Psoas muscle (tissue), 8 donors: ENCODE results near the gene CD6. TPM values are rescaled to one million over a fixed set of nuclear protein-coding genes. Genes with fewer than 3 reads are reported as not detected.

ENCODE experiments used
- ATAC-seq, 4 donors: fragments of 200-7000 bp; cut with Tn5 transposase; one replicate each; pipeline ENCODE4 v1.9.1; 2020; ENCODE audit warnings: moderate library complexity in 3 of 4, mild to moderate bottlenecking in 2 of 4
- DNase-seq, 2 donors: peaks; one replicate each; pipeline ENCODE4 v3.0.0-alpha.2; 2020
- H3K27ac ChIP-seq: fragments of 200-600 bp; one replicate; pipeline ENCODE4 v1.8.0; 2022
- H3K27me3 ChIP-seq, 3 donors: fragments of 200-600 bp in 1 of 3; one replicate each; pipeline versions ENCODE4 v1.6.1 to v1.8.0; 2013 to 2022; ENCODE audit warnings: low read length in 2 of 3, mild to moderate bottlenecking in 2 of 3, moderate library complexity in 1 of 3; ENCODE audit not compliant: insufficient read depth in 3 of 3
- H3K36me3 ChIP-seq, 2 donors: fragments of 200-600 bp in 1 of 2; one replicate each; pipeline versions ENCODE4 v1.6.1 to v1.8.0; 2013 to 2022; ENCODE audit warnings: low read depth in 1 of 2, mild to moderate bottlenecking in 1 of 2, moderate library complexity in 1 of 2; ENCODE audit not compliant: insufficient read depth in 1 of 2
- H3K4me1 ChIP-seq: fragments of 200-600 bp; one replicate; pipeline ENCODE4 v1.8.0; 2022
- H3K4me3 ChIP-seq: fragments of 200-600 bp; one replicate; pipeline ENCODE4 v1.8.0; 2022; ENCODE audit warnings: mild to moderate bottlenecking
- H3K9me3 ChIP-seq: fragments of 200-600 bp; one replicate; pipeline ENCODE4 v1.8.0; 2022
- CTCF ChIP-seq: fragments of 200-600 bp; IDR thresholded peaks from one replicate; pipeline ENCODE4 v1.8.0; 2022; ENCODE audit warnings: antibody characterized with exemption
- WGBS, 3 donors: extraction: QIAGEN DNeasy Blood & Tissue Kit; methylation state at CpG; one replicate each; pipeline versions ENCODE4 v1.1.6 to v1.1.7; 2013; 5-methylcytosine and 5-hydroxymethylcytosine counted together
- intact Hi-C, 2 donors: fragments of 100-400 bp; cut with DNase I; formaldehyde crosslinking; loops; one replicate each; pipeline versions ENCODE4 v1.11.0 to v1.14.2; 2022
- polyA plus RNA-seq, 3 donors: library from polyadenylated mRNA; stranded (reverse); fragments of 200-250 nt; gene quantifications; one replicate each; pipeline ENCODE4 v1.2.3, GENCODE V29; 2013
- total RNA-seq, 4 donors: library from RNA; stranded (reverse); fragmentation: NEBNext Ultra II Directional in 2 of 4; extraction: Animal tissue kit (Norgen Biotek cat#: 25700) in 2 of 4; gene quantifications; one replicate each; pipeline versions ENCODE4 v1.2.1 to v1.2.4, GENCODE V29; 2021 to 2023
- donor health status: healthy with polysubstance abuse.
- donor health status: DM: no; HTN: no; CAD: no; lungs with moderate emphysema.
- donor health status: Bipolar disorder and iron deficiency.
- donor health status: healthy.
- donor health status: DM: yes; HTN: yes; CAD: no.
- donor health status: DM: no; HTN: no; CAD: no.
- donor health status: DM: no; HTN: no; CAD: no.
- donor health status: DM: yes; HTN: yes; CAD: no.

The CD6 gene
- total and polyA plus RNA-seq, 7 donors = 0.05 to 0.74 (median 0.43) TPM

- WGBS, 3 donors = 75 to 82% (median 76%) methylated on average over 17 of the region's 17 CpGs
- Histone ChIP-seq H3K27me3 (peaks cover 0 to 15% (median 1%) of the 10 kb centered on the region in 3 donors), H3K9me3 (no peaks in the 10 kb centered on the region), H3K4me1 (no peaks in the 10 kb centered on the region), H3K4me3 (no peak overlapping the region), H3K36me3 (no peaks in the 10 kb centered on the region), H3K27ac (no peak overlapping the region)
- DNase-seq (no peak), ATAC-seq (no peak)
- intact Hi-C loops = no loop called here
- no peak for TF ChIP-seq CTCF
These were observed 55.8 kb downstream of the CD6 start for GRCh38 chr11:61027141-61027840.

GRCh38 chr11:61028135-61028729 lies 56.8 kb downstream of the CD6 start:
- intact Hi-C loops = no loop called here
- no peak for TF ChIP-seq CTCF
- Histone ChIP-seq H3K4me1 (no peaks in the 10 kb centered on the region), H3K4me3 (no peak overlapping the region), H3K9me3 (no peaks in the 10 kb centered on the region), H3K36me3 (no peaks in the 10 kb centered on the region), H3K27ac (no peak overlapping the region), H3K27me3 (peaks cover 0 to 11% (median 1%) of the 10 kb centered on the region in 3 donors)
- WGBS, 3 donors = 57 to 64% (median 62%) methylated on average over 7 of the region's 7 CpGs
- ATAC-seq (no peak), DNase-seq (no peak)

- Histone ChIP-seq H3K4me1 (no peaks in the 10 kb centered on the region), H3K4me3 (no peak overlapping the region), H3K27me3 (no peaks in the 10 kb centered on the region), H3K9me3 (no peaks in the 10 kb centered on the region), H3K36me3 (no peaks in the 10 kb centered on the region), H3K27ac (no peak overlapping the region)
- DNase-seq (no peak), ATAC-seq (no peak)
- no peak for TF ChIP-seq CTCF
- intact Hi-C loops = no loop called here
- WGBS, 3 donors = 92 to 96% (median 93%) methylated on average over 2 of the region's 2 CpGs
These were observed 61.3 kb downstream of the CD6 start for GRCh38 chr11:61032824-61033223.

- Histone ChIP-seq H3K4me3 (no peak overlapping the region), H3K4me1 (no peaks in the 10 kb centered on the region), H3K9me3 (no peaks in the 10 kb centered on the region), H3K36me3 (no peaks in the 10 kb centered on the region), H3K27ac (no peak overlapping the region), H3K27me3 (no peaks in the 10 kb centered on the region)
- no peak for TF ChIP-seq CTCF
- ATAC-seq (no peak), DNase-seq (no peak)
- intact Hi-C loops = no loop called here
- 85 to 90% (median 86%) methylated on average over 4 of the region's 4 CpGs for WGBS, 3 donors
These were observed 61.9 kb downstream of the CD6 start for GRCh38 chr11:61033417-61033816.
